Fibroblast of mammary gland (primary cell): Measurements from ENCODE around the gene SPI1.

Experiments
- DNase-seq: peaks from one replicate; pipeline ENCODE4 v3.0.0-alpha.2; 2010; ENCODE audit warnings: low read depth
- H3K4me3 ChIP-seq: 2 replicates; pipeline ENCODE4 v1.5.1; 2011; ENCODE audit warnings: low read depth, mild to moderate bottlenecking, low read length, moderate library complexity; ENCODE audit not compliant: control insufficient read depth
- CTCF ChIP-seq: conservative IDR thresholded peaks from 2 replicates; pipeline ENCODE4 v1.5.1; 2011; ENCODE audit warnings: low read depth, low read length, inconsistent platforms; ENCODE audit not compliant: control insufficient read depth, insufficient read depth

The SPI1 gene

GRCh38 chr11:47375546-47376085, 2.7 kb downstream of the SPI1 start:
- DNase-seq = no peak
- no peak overlapping the region for H3K4me3 ChIP-seq
- no peak for TF ChIP-seq CTCF

- H3K4me3 ChIP-seq = no peak overlapping the region
- no peak for TF ChIP-seq CTCF
- no peak for DNase-seq
Observed at GRCh38 chr11:47375020-47375419, 3.3 kb downstream of the SPI1 start.

GRCh38 chr11:47374720-47375019, 3.7 kb downstream of the SPI1 start:
- no peak overlapping the region for H3K4me3 ChIP-seq
- no peak for TF ChIP-seq CTCF
- no peak for DNase-seq

- peak; percentile 90 for TF ChIP-seq CTCF
- H3K4me3 ChIP-seq = no peak overlapping the region
- peak; percentile 67 for DNase-seq
Observed at GRCh38 chr11:47373876-47374719, 4.2 kb downstream of the SPI1 start.

GRCh38 chr11:47372422-47372821, 5.9 kb downstream of the SPI1 start:
- no peak for TF ChIP-seq CTCF
- no peak for DNase-seq
- no peak overlapping the region for H3K4me3 ChIP-seq

GRCh38 chr11:47369676-47370075, 8.7 kb downstream of the SPI1 start:
- no peak for DNase-seq
- TF ChIP-seq CTCF = no peak
- no peak overlapping the region for H3K4me3 ChIP-seq
